ENCODE results near the gene KYAT1.
"Not testable (repeated sequence)": the region's sequence is repeated elsewhere in the genome, so short reads cannot be mapped to it uniquely, and the experiment has no call there.

GRCh38 chr9:128852646-128853045 lies 29.1 kb downstream of the KYAT1 start:
- TF ChIP-seq, protein P1, sequence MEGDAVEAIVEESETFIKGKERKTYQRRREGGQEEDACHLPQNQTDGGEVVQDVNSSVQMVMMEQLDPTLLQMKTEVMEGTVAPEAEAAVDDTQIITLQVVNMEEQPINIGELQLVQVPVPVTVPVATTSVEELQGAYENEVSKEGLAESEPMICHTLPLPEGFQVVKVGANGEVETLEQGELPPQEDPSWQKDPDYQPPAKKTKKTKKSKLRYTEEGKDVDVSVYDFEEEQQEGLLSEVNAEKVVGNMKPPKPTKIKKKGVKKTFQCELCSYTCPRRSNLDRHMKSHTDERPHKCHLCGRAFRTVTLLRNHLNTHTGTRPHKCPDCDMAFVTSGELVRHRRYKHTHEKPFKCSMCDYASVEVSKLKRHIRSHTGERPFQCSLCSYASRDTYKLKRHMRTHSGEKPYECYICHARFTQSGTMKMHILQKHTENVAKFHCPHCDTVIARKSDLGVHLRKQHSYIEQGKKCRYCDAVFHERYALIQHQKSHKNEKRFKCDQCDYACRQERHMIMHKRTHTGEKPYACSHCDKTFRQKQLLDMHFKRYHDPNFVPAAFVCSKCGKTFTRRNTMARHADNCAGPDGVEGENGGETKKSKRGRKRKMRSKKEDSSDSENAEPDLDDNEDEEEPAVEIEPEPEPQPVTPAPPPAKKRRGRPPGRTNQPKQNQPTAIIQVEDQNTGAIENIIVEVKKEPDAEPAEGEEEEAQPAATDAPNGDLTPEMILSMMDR (IDR thresholded peaks at IDR 0.05 in 4 of 5, conservative IDR thresholded peaks at IDR 0.05 in 1 of 5): not testable (repeated sequence)
- not testable (repeated sequence) for TF ChIP-seq POLR2A (IDR thresholded peaks at IDR 0.05)
